ENCODE data around the gene KRT78. TPM values are rescaled to one million over a fixed set of nuclear protein-coding genes. Genes with fewer than 3 reads are reported as not detected.

Gene KRT78, protein sequence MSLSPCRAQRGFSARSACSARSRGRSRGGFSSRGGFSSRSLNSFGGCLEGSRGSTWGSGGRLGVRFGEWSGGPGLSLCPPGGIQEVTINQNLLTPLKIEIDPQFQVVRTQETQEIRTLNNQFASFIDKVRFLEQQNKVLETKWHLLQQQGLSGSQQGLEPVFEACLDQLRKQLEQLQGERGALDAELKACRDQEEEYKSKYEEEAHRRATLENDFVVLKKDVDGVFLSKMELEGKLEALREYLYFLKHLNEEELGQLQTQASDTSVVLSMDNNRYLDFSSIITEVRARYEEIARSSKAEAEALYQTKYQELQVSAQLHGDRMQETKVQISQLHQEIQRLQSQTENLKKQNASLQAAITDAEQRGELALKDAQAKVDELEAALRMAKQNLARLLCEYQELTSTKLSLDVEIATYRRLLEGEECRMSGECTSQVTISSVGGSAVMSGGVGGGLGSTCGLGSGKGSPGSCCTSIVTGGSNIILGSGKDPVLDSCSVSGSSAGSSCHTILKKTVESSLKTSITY
- not detected in 2 replicates for total RNA-seq

DNA sequence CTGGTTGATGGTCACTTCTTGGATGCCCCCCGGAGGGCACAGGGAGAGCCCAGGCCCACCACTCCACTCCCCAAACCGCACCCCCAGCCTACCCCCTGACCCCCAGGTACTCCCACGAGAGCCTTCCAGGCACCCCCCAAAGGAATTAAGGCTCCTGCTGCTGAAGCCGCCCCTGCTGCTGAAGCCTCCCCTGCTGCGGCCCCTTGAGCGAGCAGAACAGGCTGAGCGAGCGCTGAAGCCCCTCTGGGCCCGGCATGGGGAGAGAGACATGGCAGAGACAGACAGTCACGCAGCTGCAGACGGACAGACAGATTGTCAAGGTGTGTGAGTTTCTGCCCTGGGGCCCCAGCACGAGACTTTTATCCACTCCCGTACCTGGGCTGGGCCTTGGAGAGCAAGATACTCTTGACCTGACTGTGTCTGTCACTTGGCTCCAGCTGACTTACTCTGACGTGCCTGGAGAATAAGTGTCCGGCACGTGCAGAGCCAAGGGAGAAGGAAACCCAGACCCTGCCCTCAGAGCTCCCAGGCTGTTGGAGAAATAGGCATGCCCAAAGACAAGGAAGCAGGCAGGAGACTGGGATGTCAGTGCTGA lies at the start of gene KRT78:
KRT78 (minus strand) TSS at position 334 of the 595 bp plus-strand sequence; CDS start at position 270, 64 bp downstream.
- TF ChIP-seq CTCF (IDR thresholded peaks at IDR 0.05) = no peak
- ChIA-PET POLR2A (no interaction called here), CTCF (no interaction called here)
- Mint-ChIP-seq H3K4me1 (peaks cover 6% of the 10 kb centered on the region), H3K27me3 (peaks cover 15% of the 10 kb centered on the region), H3K27ac (no peak within 1 kb of the TSS), H3K9me3 (no peaks in the 10 kb centered on the region), H3K4me3 (no peak within 1 kb of the TSS), H3K36me3 (ENCODE audit: low read depth) (no peaks in the 10 kb centered on the region)
- ATAC-seq (ENCODE audit: low read depth) = no peak
- intact Hi-C loops (cut with micrococcal nuclease) = no loop called here
- DNase-seq = no peak

DNA sequence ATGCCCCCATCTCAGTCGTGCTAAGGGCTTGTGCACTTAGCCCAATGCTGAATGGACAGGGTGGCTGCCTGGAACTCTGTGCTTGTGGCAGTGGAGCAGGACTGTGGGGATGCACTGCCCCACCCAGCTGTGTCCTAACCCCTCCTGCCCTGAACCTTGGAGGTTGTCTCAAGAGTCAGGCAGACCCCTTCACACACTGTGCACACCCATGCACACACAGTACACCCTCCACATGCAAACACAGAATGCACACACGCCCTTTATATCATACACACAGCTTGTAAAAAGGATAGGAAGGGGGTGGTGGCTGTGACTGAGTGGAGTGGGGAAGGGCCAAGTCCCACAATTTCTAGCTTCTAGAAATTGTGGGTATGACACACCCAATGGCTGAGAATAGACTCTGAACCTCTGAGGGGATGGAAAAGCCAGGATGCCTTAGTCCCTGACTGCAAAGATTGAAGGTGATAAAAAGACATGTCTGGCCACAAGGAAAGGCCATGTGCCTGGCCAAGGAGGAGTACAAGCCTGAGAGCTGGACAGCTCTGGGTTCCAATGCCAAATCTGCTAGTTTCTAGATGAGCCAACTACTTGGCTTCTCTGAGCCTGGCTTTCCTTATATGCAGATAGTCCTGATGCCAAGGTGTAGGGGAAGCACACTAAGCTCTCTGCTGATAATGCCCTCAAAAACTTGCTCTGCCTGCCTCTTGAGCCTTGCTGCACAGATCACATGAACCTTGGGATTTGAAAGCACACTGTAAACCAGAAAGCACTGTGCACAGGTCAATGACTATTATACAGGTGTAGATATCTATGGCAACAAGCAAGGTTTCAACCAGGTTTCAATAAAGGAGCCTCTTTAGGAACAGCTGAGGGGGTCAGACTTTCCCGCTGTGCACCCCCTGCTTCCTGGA lies 47.7 kb upstream of the KRT78 start:
- ChIA-PET POLR2A (no interaction called here), CTCF (interaction anchor here (0.5 to 4.5 kb wide), 2 partner anchors 11 to 42 kb away, joined by 3 to 19 read pairs; no protein-coding TSS in a partner anchor)
- Mint-ChIP-seq H3K27me3 (peaks cover 22% of the 10 kb centered on the region), H3K27ac (no peak overlapping the region), H3K4me1 (no peaks in the 10 kb centered on the region), H3K36me3 (ENCODE audit: low read depth) (no peaks in the 10 kb centered on the region), H3K4me3 (no peak overlapping the region), H3K9me3 (no peaks in the 10 kb centered on the region)
- TF ChIP-seq CTCF (IDR thresholded peaks at IDR 0.05) = no peak
- DNase-seq (no peak), ATAC-seq (ENCODE audit: low read depth) (no peak)
- intact Hi-C loops (cut with micrococcal nuclease) = no loop called here

DNA sequence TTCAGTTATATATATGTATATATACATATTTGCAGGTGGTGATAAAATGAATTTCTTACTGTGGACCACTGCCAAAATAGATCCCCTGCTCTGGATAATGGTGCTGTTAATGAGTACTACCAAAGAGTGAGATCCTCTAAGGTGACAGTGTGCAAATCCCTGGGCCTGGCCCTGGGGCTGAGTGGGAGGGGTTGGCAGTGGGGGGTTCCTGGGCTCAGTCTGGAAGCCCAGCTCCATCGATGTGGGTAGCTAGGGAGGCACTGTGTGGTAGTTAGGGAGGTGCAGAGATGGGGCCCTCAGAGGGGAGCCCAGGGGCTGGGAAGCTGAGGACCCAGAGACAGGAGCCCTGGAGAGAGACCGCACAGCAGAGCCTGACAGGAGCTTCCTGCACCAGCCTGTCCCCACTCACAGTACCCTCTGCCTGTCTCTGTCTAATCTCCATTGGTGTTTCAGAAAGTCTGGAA lies 47.0 kb upstream of the KRT78 start:
- POLR2A ChIA-PET = no interaction called here
- ATAC-seq (ENCODE audit: low read depth) (no peak), DNase-seq (no peak)
- no peak overlapping the region for H3K4me3 Mint-ChIP-seq
- intact Hi-C loops (cut with micrococcal nuclease) = no loop called here
- CTCF ChIA-PET = interaction anchor here (4.5 kb wide), 1 partner anchor 11 kb away, joined by 19 read pairs; no protein-coding TSS in a partner anchor
- no peaks in the 10 kb centered on the region for H3K4me1 Mint-ChIP-seq
- no peak overlapping the region for H3K27ac Mint-ChIP-seq
- H3K9me3 Mint-ChIP-seq = no peaks in the 10 kb centered on the region
- no peaks in the 10 kb centered on the region for H3K36me3 Mint-ChIP-seq (ENCODE audit: low read depth)
- peaks cover 21% of the 10 kb centered on the region for H3K27me3 Mint-ChIP-seq
- no peak for TF ChIP-seq CTCF (IDR thresholded peaks at IDR 0.05)

- ChIA-PET POLR2A (no interaction called here), CTCF (interaction anchor here (1.4 kb wide), 1 partner anchor 13 kb away, joined by 3 read pairs; no protein-coding TSS in a partner anchor)
- no peak for ATAC-seq (ENCODE audit: low read depth)
- H3K4me3 Mint-ChIP-seq = no peak overlapping the region
- no peaks in the 10 kb centered on the region for H3K9me3 Mint-ChIP-seq
- no peaks in the 10 kb centered on the region for H3K36me3 Mint-ChIP-seq (ENCODE audit: low read depth)
- intact Hi-C loops (cut with micrococcal nuclease) = no loop called here
- no peak for DNase-seq
- TF ChIP-seq CTCF (IDR thresholded peaks at IDR 0.05) = no peak
- no peaks in the 10 kb centered on the region for H3K4me1 Mint-ChIP-seq
- no peak overlapping the region for H3K27ac Mint-ChIP-seq
- peaks cover 28% of the 10 kb centered on the region for H3K27me3 Mint-ChIP-seq
Observed at GRCh38 chr12:52892974-52893373, 44.2 kb upstream of the KRT78 start.

Data from activated B cell treated with CpG ODN at 0.5 μM for 24 hours (primary cell).